Stimulated activated CD4-positive, alpha-beta T cell treated with anti-CD3 and anti-CD28 coated beads, Interleukin-12 subunit alpha, Interleukin-12 subunit beta, amount 100 ng/mL, for 24 hours (primary cell): ENCODE data around the gene DNAJC30.

Experiments
- DNase-seq, 2 experiments: peaks; one replicate each; pipeline ENCODE4 v3.0.0-alpha.2; 2020; ENCODE audit warnings: low read depth in 2 of 2

DNAJC30 gene

GRCh38 chr7:73708961-73709549 lies 25.8 kb upstream of the DNAJC30 start:
- DNase-seq = no peak

GRCh38 chr7:73707045-73707631 lies 23.9 kb upstream of the DNAJC30 start:
- no peak for DNase-seq

GRCh38 chr7:73706126-73707044 lies 23.1 kb upstream of the DNAJC30 start:
- peak in 1 of 2 experiments; percentile 31 for DNase-seq

GRCh38 chr7:73705551-73705920 lies 22.3 kb upstream of the DNAJC30 start:
- DNase-seq = no peak

GRCh38 chr7:73704640-73705550 lies 21.6 kb upstream of the DNAJC30 start:
- no peak for DNase-seq

GRCh38 chr7:73703757-73704639 lies 20.7 kb upstream of the DNAJC30 start:
- DNase-seq = no peak

GRCh38 chr7:73703225-73703624 lies 20.0 kb upstream of the DNAJC30 start:
- DNase-seq = no peak

- DNase-seq = no peak
These were observed 19.4 kb upstream of the DNAJC30 start for GRCh38 chr7:73702665-73703064.

- DNase-seq = no peak
These were observed 19.0 kb upstream of the DNAJC30 start for GRCh38 chr7:73702226-73702625.

GRCh38 chr7:73701357-73701995 lies 18.2 kb upstream of the DNAJC30 start:
- DNase-seq = no peak

GRCh38 chr7:73700581-73701134 lies 17.4 kb upstream of the DNAJC30 start:
- DNase-seq = no peak

- no peak for DNase-seq
These were observed 16.8 kb upstream of the DNAJC30 start for GRCh38 chr7:73700069-73700423.

- no peak for DNase-seq
These were observed 16.3 kb upstream of the DNAJC30 start for GRCh38 chr7:73699370-73700068.

- no peak for DNase-seq
These were observed 15.2 kb upstream of the DNAJC30 start for GRCh38 chr7:73698410-73698809.

- DNase-seq = no peak
These were observed 13.1 kb upstream of the DNAJC30 start for GRCh38 chr7:73696372-73696771.

- no peak for DNase-seq
These were observed 7.4 kb upstream of the DNAJC30 start for GRCh38 chr7:73690646-73691045.

GRCh38 chr7:73688288-73688687 lies 5.0 kb upstream of the DNAJC30 start:
- DNase-seq = no peak

GRCh38 chr7:73685311-73685710 lies 2.1 kb upstream of the DNAJC30 start:
- no peak for DNase-seq
